Left lobe of liver (tissue), 2 donors: Measurements from ENCODE around the gene OR2V1. TPM values are rescaled to one million over a fixed set of nuclear protein-coding genes. Genes with fewer than 3 reads are reported as not detected.

Experiments used
- ATAC-seq: fragments of 200-7000 bp; cut with Tn5 transposase; one replicate; pipeline ENCODE4 v1.9.1; 2020; ENCODE audit warnings: mild to moderate bottlenecking, moderate library complexity
- DNase-seq: peaks from one replicate; pipeline ENCODE4 v3.0.0-alpha.2; 2020; ENCODE audit warnings: low spot score
- total RNA-seq: library from RNA; stranded (reverse); gene quantifications from one replicate; pipeline ENCODE4 v1.2.1, GENCODE V29; 2021
- donor health status: DM: no; HTN: no; CAD: no; lungs with moderate emphysema.
- donor health status: DM: no; HTN: yes; CAD: no.

Gene OR2V1
- total RNA-seq, 1 donor from 2014 or later, result not detected

DNA sequence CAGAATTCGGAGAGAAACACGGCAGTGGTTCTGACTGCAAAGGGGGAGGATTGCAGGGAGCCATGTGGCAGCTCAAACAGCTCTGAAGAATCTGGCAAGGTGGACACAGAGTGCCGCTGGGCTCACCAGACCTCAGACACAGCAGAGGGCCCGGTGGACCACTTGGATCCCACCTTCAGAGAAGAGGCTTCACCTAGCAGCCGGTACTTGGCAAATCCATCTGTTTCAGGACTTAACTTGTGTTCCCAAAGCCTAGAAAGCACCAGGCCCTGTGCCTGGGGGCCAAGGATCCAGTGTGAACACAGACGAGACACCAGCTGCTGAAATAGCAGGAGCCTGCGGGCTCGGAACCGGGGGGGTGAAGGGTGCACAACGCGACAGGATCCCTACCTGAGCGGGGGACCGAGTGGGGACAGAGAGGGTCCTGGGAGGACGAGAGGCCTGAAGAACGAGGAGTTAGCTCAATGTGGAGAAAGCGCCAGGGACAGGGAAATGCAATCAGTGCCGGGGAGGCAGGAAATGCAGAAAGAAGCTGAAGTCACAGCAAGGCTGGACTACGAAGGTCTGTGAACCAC is 46.3 kb downstream of the OR2V1 start:
- no peak for DNase-seq
- no peak for ATAC-seq

DNA sequence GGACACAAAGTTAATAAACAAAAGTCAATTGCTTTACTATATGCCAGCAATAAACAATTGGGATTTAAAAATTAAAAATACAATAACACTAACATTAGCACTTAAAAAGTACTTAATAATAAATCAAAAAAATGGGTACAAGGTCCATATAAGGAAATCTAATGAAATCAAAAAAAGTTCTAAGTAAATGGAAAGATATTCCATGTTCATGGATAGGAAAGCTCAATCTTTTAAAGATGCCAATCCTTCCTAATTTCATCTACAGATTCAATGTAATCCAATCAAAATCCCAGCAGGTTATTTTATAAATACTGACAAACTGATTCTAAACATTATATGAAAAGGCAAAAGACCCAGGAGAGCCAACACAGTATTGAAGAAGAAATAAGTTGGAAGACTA is 49.0 kb downstream of the OR2V1 start:
- ATAC-seq, result no peak

DNA sequence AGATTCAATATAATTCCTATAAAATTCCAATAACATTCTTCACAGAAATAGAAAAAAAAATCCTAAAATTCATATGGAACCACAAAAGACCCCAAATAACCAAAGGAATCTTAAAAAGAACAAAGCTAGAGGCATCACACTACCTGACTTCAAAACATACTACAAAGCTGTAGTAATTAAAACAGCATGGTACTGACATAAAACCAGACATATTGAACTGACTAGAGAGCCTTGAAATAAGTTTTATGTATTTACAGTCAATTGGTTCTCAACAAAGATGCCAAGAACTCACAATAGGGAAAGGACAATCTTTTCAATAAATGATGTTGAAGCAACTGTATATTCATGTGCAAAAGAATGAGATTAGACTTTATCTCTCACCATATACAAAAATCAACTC is 54.0 kb downstream of the OR2V1 start:
- ATAC-seq, result no peak
- no peak for DNase-seq

More for the DNA sequence above, 49.0 kb downstream of the OR2V1 start:
- DNase-seq, result no peak

Other genes starting within 250 kb of the OR2V1 start
- 0.45 TPM for gene BTNL8, start 232.0 kb downstream of the OR2V1 start, total RNA-seq
- gene BTNL3, start 142.3 kb downstream of the OR2V1 start, total RNA-seq, result not detected
- gene BTNL9, start 90.9 kb downstream of the OR2V1 start, total RNA-seq, result 8.8 TPM
- gene OR2V2, start 16.4 kb upstream of the OR2V1 start, total RNA-seq, result not detected
- 0.23 TPM for gene TRIM7, start 74.0 kb upstream of the OR2V1 start, total RNA-seq
- gene TRIM41, start 92.1 kb upstream of the OR2V1 start, total RNA-seq, result 23.0 TPM
- 510 TPM for gene RACK1, start 112.7 kb upstream of the OR2V1 start, total RNA-seq
- gene TRIM52, start 130.0 kb upstream of the OR2V1 start, total RNA-seq, result 6.0 TPM
- gene OR4F3, start 236.1 kb upstream of the OR2V1 start, total RNA-seq, result not detected